ENCODE measurements around the gene BRINP2. TPM values are rescaled to one million over a fixed set of nuclear protein-coding genes. Genes with fewer than 3 reads are reported as not detected.

The BRINP2 gene
- total and polyA plus RNA-seq, 2 of the 4 experiments (the other 2 are of a cell fraction) = not detected

GRCh38 chr1:177131723-177132122, 39.0 kb upstream of the BRINP2 start:
- ChIA-PET CTCF (no interaction called here), POLR2A (ENCODE audit: unreplicated experiment) (no interaction called here)
- no peak overlapping the region for H4K8ac ChIP-seq (ENCODE audit: low read depth in 2 of 2, low read length in 2 of 2)
- dilution Hi-C loops (cut with HindIII; ENCODE audit: low sequenced_read_pairs, unreplicated experiment) (no loop called here), in situ Hi-C loops (cut with MboI; ENCODE audit: low sequenced_read_pairs) (no loop called here), intact Hi-C loops (cut with micrococcal nuclease) (no loop called here)
- no peak overlapping the region for H2AK5ac ChIP-seq (ENCODE audit: low read depth, low read length)
- no peaks in the 10 kb centered on the region for H4K20me1 ChIP-seq (ENCODE audit: insufficient read depth, low read length)
- no peak overlapping the region for H3K4me2 ChIP-seq (ENCODE audit: low read depth, low read length)
- no peak overlapping the region for H2BK5ac ChIP-seq (ENCODE audit: low read depth, low read length, poor library complexity, severe bottlenecking)
- H4K91ac ChIP-seq (ENCODE audit: insufficient read depth, low read depth, low read length) = no peak overlapping the region
- H3K18ac ChIP-seq (ENCODE audit: low read depth, low read length) = no peak overlapping the region
- no TSS peak for BruUV-seq (replicated peaks)
- H3K9ac ChIP-seq (ENCODE audit: low read depth, low read length) = no peak overlapping the region
- no peak overlapping the region for H3K56ac ChIP-seq (ENCODE audit: extremely low read depth, insufficient read depth, low read length)
- no peak overlapping the region for H2BK15ac ChIP-seq (ENCODE audit: low read depth, low read length)
- no peak overlapping the region for H3K14ac ChIP-seq (replicated peaks; ENCODE audit: low read depth, low read length)
- H2BK120ac ChIP-seq (ENCODE audit: low read depth, low read length) = no peak overlapping the region
- H3K4me1 ChIP-seq (ENCODE audit: control insufficient read depth, insufficient read depth, low read length) = no peaks in the 10 kb centered on the region
- no peaks in the 10 kb centered on the region for H3K9me3 ChIP-seq (ENCODE audit: control insufficient read depth, insufficient read depth, low read length)
- H4K5ac ChIP-seq (ENCODE audit: low read depth, low read length) = no peak overlapping the region
- H3K27ac ChIP-seq (ENCODE audit: insufficient read depth, low read length) = no peak overlapping the region
- ATAC-seq (ENCODE audit: low read depth) (no peak), DNase-seq (no peak)
- no peak overlapping the region for H2BK20ac ChIP-seq (ENCODE audit: low read depth, low read length)
- no peak overlapping the region for H2AFZ ChIP-seq (replicated peaks; ENCODE audit: low read length, poor library complexity)
- H3K79me1 ChIP-seq (ENCODE audit: low read depth in 1 of 2, low read length in 2 of 2) = no peaks in the 10 kb centered on the region
- no peaks in the 10 kb centered on the region for H3K9me1 ChIP-seq (ENCODE audit: insufficient read depth, low read length)
- H3K23ac ChIP-seq (ENCODE audit: low read depth, low read length) = no peak overlapping the region
- H3K36me3 ChIP-seq (ENCODE audit: control insufficient read depth, insufficient read depth, low read length) = no peaks in the 10 kb centered on the region
- no peaks in the 10 kb centered on the region for H3K27me3 ChIP-seq (ENCODE audit: control insufficient read depth, insufficient read depth, low read length)
- H3K4ac ChIP-seq (ENCODE audit: low read depth, low read length) = no peak overlapping the region
- H3K4me3 ChIP-seq (ENCODE audit: insufficient read depth, low read depth, low read length) = no peak overlapping the region
- H2AK9ac ChIP-seq (replicated peaks; ENCODE audit: low read depth, low read length, poor library complexity) = no peak overlapping the region
- TF ChIP-seq CTCF (conservative IDR thresholded peaks at IDR 0.05; ENCODE audit: low read depth, low read length) (no peak), RAD21 (IDR thresholded peaks at IDR 0.05; ENCODE audit: low read length) (no peak), NFE2L2 (IDR thresholded peaks at IDR 0.05; ENCODE audit: low read depth, low read length) (no peak), RFX5 (IDR thresholded peaks at IDR 0.05; ENCODE audit: low read depth, low read length) (no peak), MXI1 (IDR thresholded peaks at IDR 0.05; ENCODE audit: borderline replicate concordance, low read depth, low read length) (no peak)
- 33% methylated on average over 1 of the region's 4 CpGs; no CpG with 5 or more reads in 1 of the 2 experiments for WGBS, 2 experiments (ENCODE audit: extremely low coverage in 2 of 2, insufficient read length in 1 of 2)

All from IMR-90 (cell line).